ENCODE results near the gene MTARC2.

Gene MTARC2

DNA sequence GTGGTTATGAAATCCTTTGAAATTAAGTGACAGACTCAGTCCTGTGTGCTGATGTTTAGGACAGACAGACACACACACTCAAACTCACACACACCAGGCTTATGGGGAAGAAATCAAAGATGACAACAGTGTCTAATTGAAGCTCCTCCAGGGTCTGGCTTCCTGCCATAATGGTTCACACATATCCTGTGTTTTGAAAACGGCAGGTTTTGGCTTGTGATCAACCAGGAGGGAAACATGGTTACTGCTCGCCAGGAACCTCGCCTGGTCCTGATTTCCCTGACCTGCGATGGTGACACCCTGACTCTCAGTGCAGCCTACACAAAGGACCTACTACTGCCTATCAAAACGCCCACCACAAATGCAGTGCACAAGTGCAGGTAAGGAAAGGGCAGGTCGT, 43.2 kb downstream of the MTARC2 start:
- no peak for TF ChIP-seq SPI1 (IDR thresholded peaks at IDR 0.05; ENCODE audit: borderline replicate concordance, low read depth)
- TF ChIP-seq, protein P1, sequence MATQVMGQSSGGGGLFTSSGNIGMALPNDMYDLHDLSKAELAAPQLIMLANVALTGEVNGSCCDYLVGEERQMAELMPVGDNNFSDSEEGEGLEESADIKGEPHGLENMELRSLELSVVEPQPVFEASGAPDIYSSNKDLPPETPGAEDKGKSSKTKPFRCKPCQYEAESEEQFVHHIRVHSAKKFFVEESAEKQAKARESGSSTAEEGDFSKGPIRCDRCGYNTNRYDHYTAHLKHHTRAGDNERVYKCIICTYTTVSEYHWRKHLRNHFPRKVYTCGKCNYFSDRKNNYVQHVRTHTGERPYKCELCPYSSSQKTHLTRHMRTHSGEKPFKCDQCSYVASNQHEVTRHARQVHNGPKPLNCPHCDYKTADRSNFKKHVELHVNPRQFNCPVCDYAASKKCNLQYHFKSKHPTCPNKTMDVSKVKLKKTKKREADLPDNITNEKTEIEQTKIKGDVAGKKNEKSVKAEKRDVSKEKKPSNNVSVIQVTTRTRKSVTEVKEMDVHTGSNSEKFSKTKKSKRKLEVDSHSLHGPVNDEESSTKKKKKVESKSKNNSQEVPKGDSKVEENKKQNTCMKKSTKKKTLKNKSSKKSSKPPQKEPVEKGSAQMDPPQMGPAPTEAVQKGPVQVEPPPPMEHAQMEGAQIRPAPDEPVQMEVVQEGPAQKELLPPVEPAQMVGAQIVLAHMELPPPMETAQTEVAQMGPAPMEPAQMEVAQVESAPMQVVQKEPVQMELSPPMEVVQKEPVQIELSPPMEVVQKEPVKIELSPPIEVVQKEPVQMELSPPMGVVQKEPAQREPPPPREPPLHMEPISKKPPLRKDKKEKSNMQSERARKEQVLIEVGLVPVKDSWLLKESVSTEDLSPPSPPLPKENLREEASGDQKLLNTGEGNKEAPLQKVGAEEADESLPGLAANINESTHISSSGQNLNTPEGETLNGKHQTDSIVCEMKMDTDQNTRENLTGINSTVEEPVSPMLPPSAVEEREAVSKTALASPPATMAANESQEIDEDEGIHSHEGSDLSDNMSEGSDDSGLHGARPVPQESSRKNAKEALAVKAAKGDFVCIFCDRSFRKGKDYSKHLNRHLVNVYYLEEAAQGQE (IDR thresholded peaks at IDR 0.05; ENCODE audit: insufficient replicate concordance, low read depth), result no peak
- Histone ChIP-seq H3K27me3 (ENCODE audit: insufficient read depth, poor library complexity, severe bottlenecking) (no peaks in the 10 kb centered on the region), H3K27ac (replicated peaks) (peak overlapping the region; percentile 46; the same call in 1 of the 2 replicates), H3K4me3 (replicated peaks; ENCODE audit: insufficient read depth, low read length) (no peak overlapping the region)
- peak in 1 of 2 experiments; percentile 51 for DNase-seq (ENCODE audit: low read depth in 1 of 2, low spot score in 1 of 2)

DNA sequence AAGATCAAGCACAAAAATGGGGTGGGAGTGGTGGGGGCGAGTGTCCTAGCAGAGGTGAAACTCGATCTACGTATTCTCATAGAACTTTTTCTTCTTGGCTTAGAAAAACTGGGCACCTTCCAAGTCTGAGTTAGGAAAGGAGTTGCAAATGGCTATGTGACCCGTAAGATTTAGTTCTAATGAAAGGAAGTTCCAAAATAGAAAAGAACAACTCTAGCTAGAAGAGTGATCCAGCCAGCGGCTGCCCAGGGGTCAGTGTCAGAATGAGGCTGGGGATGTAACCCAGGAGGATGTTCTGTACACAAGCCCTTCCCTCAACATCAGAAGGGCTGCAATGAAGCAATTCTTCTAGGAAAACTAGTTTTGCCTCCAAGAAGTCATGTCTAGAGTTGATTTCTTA, 43.8 kb downstream of the MTARC2 start:
- TF ChIP-seq, protein P1 (IDR thresholded peaks at IDR 0.05; ENCODE audit: insufficient replicate concordance, low read depth), result no peak
- TF ChIP-seq, protein P2, sequence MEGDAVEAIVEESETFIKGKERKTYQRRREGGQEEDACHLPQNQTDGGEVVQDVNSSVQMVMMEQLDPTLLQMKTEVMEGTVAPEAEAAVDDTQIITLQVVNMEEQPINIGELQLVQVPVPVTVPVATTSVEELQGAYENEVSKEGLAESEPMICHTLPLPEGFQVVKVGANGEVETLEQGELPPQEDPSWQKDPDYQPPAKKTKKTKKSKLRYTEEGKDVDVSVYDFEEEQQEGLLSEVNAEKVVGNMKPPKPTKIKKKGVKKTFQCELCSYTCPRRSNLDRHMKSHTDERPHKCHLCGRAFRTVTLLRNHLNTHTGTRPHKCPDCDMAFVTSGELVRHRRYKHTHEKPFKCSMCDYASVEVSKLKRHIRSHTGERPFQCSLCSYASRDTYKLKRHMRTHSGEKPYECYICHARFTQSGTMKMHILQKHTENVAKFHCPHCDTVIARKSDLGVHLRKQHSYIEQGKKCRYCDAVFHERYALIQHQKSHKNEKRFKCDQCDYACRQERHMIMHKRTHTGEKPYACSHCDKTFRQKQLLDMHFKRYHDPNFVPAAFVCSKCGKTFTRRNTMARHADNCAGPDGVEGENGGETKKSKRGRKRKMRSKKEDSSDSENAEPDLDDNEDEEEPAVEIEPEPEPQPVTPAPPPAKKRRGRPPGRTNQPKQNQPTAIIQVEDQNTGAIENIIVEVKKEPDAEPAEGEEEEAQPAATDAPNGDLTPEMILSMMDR (IDR thresholded peaks at IDR 0.05; ENCODE audit: insufficient read depth, low read length), result no peak
- Histone ChIP-seq H3K27me3 (ENCODE audit: insufficient read depth, poor library complexity, severe bottlenecking) (no peaks in the 10 kb centered on the region), H3K27ac (replicated peaks) (0 out of 2 replicates have a peak overlapping the region, but pooled peaks have one; percentile 46), H3K4me3 (replicated peaks; ENCODE audit: insufficient read depth, low read length) (no peak overlapping the region)
- DNase-seq (ENCODE audit: low read depth in 1 of 2, low spot score in 1 of 2), result no peak

DNA sequence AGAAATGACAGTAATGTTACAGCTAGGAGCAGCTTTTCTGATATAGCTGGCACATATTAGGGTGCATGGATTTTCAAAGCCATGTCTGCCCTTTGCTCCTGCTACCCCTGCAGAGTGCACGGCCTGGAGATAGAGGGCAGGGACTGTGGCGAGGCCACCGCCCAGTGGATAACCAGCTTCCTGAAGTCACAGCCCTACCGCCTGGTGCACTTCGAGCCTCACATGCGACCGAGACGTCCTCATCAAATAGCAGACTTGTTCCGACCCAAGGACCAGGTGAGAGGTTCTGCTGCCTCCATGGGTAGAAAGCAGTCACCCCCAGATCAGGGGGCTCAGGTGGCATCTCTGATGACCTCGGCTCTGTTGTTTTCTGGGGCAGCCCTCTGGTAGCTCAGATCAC, 48.4 kb downstream of the MTARC2 start:
- Histone ChIP-seq H3K27ac (replicated peaks) (no peak overlapping the region), H3K4me3 (replicated peaks; ENCODE audit: insufficient read depth, low read length) (no peak overlapping the region), H3K27me3 (ENCODE audit: insufficient read depth, poor library complexity, severe bottlenecking) (no peaks in the 10 kb centered on the region)
- TF ChIP-seq POLR2AphosphoS5 (IDR thresholded peaks at IDR 0.05; ENCODE audit: low read depth) (no peak), SPI1 (IDR thresholded peaks at IDR 0.05; ENCODE audit: borderline replicate concordance, low read depth) (no peak), GABPA (IDR thresholded peaks at IDR 0.05; ENCODE audit: low read depth) (no peak)
- TF ChIP-seq, protein P1 (IDR thresholded peaks at IDR 0.05; ENCODE audit: insufficient replicate concordance, low read depth), result no peak
- TF ChIP-seq, protein P2 (IDR thresholded peaks at IDR 0.05; ENCODE audit: insufficient read depth, low read length), result no peak
- no peak for DNase-seq (ENCODE audit: low read depth in 1 of 2, low spot score in 1 of 2)

DNA sequence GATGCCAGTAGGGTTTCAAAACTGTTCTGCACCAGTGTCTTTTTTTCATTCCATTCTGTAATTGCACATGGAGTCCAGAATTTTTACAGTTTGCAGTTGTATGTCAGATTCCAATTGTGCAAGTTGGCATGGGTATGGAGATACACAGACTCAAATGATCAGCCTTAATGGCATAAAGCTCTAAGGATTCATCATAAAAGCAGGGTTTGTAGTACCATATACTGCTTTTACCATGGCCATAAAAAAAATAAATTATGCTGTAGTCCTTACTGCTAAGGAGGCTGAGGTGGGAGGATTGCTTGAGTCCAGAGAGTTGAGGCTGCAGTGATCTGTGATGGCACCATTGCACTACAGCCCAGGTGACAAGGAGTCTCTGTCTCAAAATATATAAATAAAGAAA, 48.9 kb downstream of the MTARC2 start:
- Histone ChIP-seq H3K27ac (replicated peaks) (no peak overlapping the region), H3K27me3 (ENCODE audit: insufficient read depth, poor library complexity, severe bottlenecking) (no peaks in the 10 kb centered on the region), H3K4me3 (replicated peaks; ENCODE audit: insufficient read depth, low read length) (no peak overlapping the region)
- DNase-seq (ENCODE audit: low read depth in 1 of 2, low spot score in 1 of 2), result no peak
- TF ChIP-seq, protein P2 (IDR thresholded peaks at IDR 0.05; ENCODE audit: insufficient read depth, low read length), result no peak
- no peak for TF ChIP-seq SPI1 (IDR thresholded peaks at IDR 0.05; ENCODE audit: borderline replicate concordance, low read depth)
- TF ChIP-seq, protein P1 (IDR thresholded peaks at IDR 0.05; ENCODE audit: insufficient replicate concordance, low read depth), result no peak
- no peak for TF ChIP-seq GABPA (IDR thresholded peaks at IDR 0.05; ENCODE audit: low read depth)

Measured in HL-60 (cell line).